HepG2 (cell line): ENCODE data around the gene NMNAT3.

ENCODE experiments used
- FOXM1 ChIP-seq: sonication (generic); formaldehyde crosslinking; IDR thresholded peaks from 2 replicates; pipeline ENCODE4 v1.5.0; 2020; ENCODE audit warnings: missing genetic modification reagents
- ISX ChIP-seq: sonication (generic); formaldehyde crosslinking; conservative IDR thresholded peaks from 2 replicates; pipeline ENCODE4 v1.5.0; 2020; ENCODE audit warnings: missing genetic modification reagents
- TF ChIP-seq, protein P1 (sequence below): sonication (generic); formaldehyde crosslinking; IDR thresholded peaks from 2 replicates; pipeline ENCODE4 v1.5.0; 2020; ENCODE audit warnings: mild to moderate bottlenecking, missing genetic modification reagents, moderate library complexity
- TF ChIP-seq, protein P2 (sequence below), 2 experiments: IDR thresholded peaks; 2 replicates each; pipeline ENCODE4 v1.6.1; 2011 to 2012; ENCODE audit warnings: low read length in 2 of 2, borderline replicate concordance in 1 of 2, low read depth in 1 of 2, mild to moderate bottlenecking in 1 of 2, moderate library complexity in 1 of 2

DNA sequence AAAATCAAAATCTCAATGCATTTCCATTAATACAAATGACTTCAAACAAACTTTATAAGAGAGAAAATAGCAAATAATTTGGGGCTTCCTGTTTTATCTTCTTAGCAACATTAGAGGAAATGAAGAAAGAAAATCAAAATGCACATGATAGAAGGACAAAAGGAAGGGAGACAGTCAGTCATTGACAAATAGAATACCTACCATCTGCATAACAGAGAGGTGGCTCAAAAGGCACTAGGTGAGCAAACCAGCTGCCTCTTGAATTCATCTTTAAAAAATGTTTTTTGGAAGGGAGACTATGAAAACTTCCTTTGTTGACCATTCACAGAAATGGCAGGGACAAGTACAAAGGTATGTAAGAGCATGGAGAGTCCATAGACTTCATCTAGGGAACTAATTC, 9.4 kb downstream of the NMNAT3 start:
- TF ChIP-seq, protein P1, sequence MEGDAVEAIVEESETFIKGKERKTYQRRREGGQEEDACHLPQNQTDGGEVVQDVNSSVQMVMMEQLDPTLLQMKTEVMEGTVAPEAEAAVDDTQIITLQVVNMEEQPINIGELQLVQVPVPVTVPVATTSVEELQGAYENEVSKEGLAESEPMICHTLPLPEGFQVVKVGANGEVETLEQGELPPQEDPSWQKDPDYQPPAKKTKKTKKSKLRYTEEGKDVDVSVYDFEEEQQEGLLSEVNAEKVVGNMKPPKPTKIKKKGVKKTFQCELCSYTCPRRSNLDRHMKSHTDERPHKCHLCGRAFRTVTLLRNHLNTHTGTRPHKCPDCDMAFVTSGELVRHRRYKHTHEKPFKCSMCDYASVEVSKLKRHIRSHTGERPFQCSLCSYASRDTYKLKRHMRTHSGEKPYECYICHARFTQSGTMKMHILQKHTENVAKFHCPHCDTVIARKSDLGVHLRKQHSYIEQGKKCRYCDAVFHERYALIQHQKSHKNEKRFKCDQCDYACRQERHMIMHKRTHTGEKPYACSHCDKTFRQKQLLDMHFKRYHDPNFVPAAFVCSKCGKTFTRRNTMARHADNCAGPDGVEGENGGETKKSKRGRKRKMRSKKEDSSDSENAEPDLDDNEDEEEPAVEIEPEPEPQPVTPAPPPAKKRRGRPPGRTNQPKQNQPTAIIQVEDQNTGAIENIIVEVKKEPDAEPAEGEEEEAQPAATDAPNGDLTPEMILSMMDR (CRISPR knock-in tag) = no peak
- TF ChIP-seq, protein P2, sequence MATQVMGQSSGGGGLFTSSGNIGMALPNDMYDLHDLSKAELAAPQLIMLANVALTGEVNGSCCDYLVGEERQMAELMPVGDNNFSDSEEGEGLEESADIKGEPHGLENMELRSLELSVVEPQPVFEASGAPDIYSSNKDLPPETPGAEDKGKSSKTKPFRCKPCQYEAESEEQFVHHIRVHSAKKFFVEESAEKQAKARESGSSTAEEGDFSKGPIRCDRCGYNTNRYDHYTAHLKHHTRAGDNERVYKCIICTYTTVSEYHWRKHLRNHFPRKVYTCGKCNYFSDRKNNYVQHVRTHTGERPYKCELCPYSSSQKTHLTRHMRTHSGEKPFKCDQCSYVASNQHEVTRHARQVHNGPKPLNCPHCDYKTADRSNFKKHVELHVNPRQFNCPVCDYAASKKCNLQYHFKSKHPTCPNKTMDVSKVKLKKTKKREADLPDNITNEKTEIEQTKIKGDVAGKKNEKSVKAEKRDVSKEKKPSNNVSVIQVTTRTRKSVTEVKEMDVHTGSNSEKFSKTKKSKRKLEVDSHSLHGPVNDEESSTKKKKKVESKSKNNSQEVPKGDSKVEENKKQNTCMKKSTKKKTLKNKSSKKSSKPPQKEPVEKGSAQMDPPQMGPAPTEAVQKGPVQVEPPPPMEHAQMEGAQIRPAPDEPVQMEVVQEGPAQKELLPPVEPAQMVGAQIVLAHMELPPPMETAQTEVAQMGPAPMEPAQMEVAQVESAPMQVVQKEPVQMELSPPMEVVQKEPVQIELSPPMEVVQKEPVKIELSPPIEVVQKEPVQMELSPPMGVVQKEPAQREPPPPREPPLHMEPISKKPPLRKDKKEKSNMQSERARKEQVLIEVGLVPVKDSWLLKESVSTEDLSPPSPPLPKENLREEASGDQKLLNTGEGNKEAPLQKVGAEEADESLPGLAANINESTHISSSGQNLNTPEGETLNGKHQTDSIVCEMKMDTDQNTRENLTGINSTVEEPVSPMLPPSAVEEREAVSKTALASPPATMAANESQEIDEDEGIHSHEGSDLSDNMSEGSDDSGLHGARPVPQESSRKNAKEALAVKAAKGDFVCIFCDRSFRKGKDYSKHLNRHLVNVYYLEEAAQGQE (IDR thresholded peaks at IDR 0.05; ENCODE audit: borderline replicate concordance in 1 of 2, low read depth in 1 of 2, low read length in 2 of 2) = no peak
- TF ChIP-seq FOXM1 (no peak), ISX (CRISPR knock-in tag) (no peak)
